ENCODE data around the gene WIPF3. TPM values are rescaled to one million over a fixed set of nuclear protein-coding genes. Genes with fewer than 3 reads are reported as not detected.

Gene WIPF3
- total RNA-seq, 2 donors from 2014 or later = 5.2 to 7.2 TPM

DNA sequence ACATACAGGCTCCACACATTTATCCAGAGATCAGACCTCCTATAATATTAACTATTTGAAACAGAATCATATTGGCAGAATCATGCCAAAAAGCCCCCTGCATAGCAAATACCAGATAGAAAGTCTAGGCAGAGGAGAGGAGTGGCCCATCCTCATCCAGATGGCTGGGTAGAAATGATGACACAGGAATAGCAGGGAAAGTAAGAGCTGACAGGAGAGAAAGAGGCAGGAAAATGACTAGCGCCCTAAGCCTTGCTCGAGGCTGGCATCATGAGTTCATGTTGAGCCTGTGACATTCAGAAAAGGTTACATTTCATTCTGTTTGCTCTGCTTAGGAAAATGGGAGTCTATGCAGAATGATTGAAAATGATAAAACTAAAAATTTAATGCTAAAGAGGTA is 27.6 kb downstream of the WIPF3 start:
- no peak overlapping the region for H3K27ac ChIP-seq (ENCODE audit: low read depth, low read length)
- no peak for TF ChIP-seq CTCF (conservative IDR thresholded peaks at IDR 0.05)
- no peaks in the 10 kb centered on the region for H3K4me1 ChIP-seq (ENCODE audit: control insufficient read depth, insufficient read depth, low read length)
- no peak for DNase-seq
- peaks cover 7% of the 10 kb centered on the region for H3K9me3 ChIP-seq (ENCODE audit: control insufficient read depth, low read length)
- 89 to 97% methylated on average over 2 of the region's 2 CpGs for WGBS, 2 experiments (ENCODE audit: insufficient coverage in 1 of 2, insufficient read length in 1 of 2)
- Mint-ChIP-seq H3K4me1 (no peaks in the 10 kb centered on the region), H3K27me3 (ENCODE audit: insufficient read depth) (no peaks in the 10 kb centered on the region), H3K36me3 (ENCODE audit: low read depth) (peaks cover under 1% of the 10 kb centered on the region), H3K9me3 (peaks cover 8% of the 10 kb centered on the region), H3K27ac (no peak overlapping the region), H3K4me3 (no peak overlapping the region)
- no peak overlapping the region for H3K4me3 ChIP-seq (ENCODE audit: low read length)
- no peak overlapping the region for H3K9ac ChIP-seq (ENCODE audit: extremely low read depth, low read length, poor library complexity, severe bottlenecking)
- H3K36me3 ChIP-seq (ENCODE audit: control insufficient read depth, insufficient read depth, low read length) = no peaks in the 10 kb centered on the region
- no peaks in the 10 kb centered on the region for H3K27me3 ChIP-seq (ENCODE audit: control insufficient read depth, insufficient read depth, low read length, poor library complexity, severe bottlenecking)

DNA sequence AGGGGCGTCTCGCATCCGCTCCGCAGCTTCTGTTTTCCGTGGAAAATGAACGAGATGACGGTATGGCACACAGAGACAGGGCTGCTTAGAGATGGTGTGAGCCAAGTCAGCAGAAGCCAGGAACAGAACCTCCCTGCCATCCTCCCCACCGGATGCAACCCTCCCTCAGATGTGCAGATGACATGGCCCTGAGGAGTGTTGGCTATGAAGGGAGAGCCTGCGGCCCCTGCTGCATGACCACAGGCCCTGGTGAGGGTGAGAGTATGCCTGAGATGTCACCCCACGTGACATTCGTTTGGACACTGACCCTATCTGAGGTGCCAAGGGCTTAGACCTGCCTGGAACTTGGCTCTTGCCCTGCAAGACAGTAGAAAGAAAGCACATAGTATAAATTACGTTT is 29.4 kb downstream of the WIPF3 start:
- Histone ChIP-seq H3K9me3 (ENCODE audit: control insufficient read depth, low read length) (peaks cover 7% of the 10 kb centered on the region), H3K27me3 (ENCODE audit: control insufficient read depth, insufficient read depth, low read length, poor library complexity, severe bottlenecking) (no peaks in the 10 kb centered on the region), H3K27ac (ENCODE audit: low read depth, low read length) (no peak overlapping the region), H3K36me3 (ENCODE audit: control insufficient read depth, insufficient read depth, low read length) (no peaks in the 10 kb centered on the region), H3K4me3 (ENCODE audit: low read length) (no peak overlapping the region), H3K4me1 (ENCODE audit: control insufficient read depth, insufficient read depth, low read length) (no peaks in the 10 kb centered on the region), H3K9ac (ENCODE audit: extremely low read depth, low read length, poor library complexity, severe bottlenecking) (no peak overlapping the region)
- H3K36me3 Mint-ChIP-seq (ENCODE audit: low read depth) = no peaks in the 10 kb centered on the region
- no peak overlapping the region for H3K4me3 Mint-ChIP-seq
- WGBS, 2 experiments (ENCODE audit: insufficient coverage in 1 of 2, insufficient read length in 1 of 2) = 91 to 97% methylated on average over 9 to 12 of the region's 12 CpGs
- H3K9me3 Mint-ChIP-seq = peaks cover 7% of the 10 kb centered on the region
- H3K4me1 Mint-ChIP-seq = no peaks in the 10 kb centered on the region
- H3K27ac Mint-ChIP-seq = no peak overlapping the region
- H3K27me3 Mint-ChIP-seq (ENCODE audit: insufficient read depth) = no peaks in the 10 kb centered on the region
- TF ChIP-seq CTCF (conservative IDR thresholded peaks at IDR 0.05) = no peak
- DNase-seq = no peak

DNA sequence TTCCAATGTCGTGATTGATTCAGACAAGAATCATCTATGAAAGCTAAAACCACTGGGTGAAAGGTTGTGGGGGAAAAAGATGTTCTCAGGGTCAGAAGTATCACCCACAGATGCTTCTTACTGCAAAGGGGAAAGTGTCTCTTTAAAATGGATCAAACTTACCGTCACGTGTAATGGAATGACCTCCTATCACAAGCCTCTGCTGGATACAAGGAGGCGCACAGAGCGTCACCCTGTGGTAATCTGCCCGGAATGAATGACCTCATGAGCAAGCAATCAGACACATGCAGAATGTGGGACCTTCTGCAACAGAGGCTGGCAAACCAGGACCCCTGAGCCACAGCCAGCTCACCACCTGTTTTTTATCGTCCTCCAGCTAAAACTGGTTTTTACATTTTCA is 33.0 kb downstream of the WIPF3 start:
- WGBS, 2 experiments (ENCODE audit: insufficient coverage in 1 of 2, insufficient read length in 1 of 2) = 88 to 89% methylated on average over 4 to 7 of the region's 7 CpGs
- H3K36me3 Mint-ChIP-seq (ENCODE audit: low read depth) = no peaks in the 10 kb centered on the region

More for the DNA sequence above, 33.0 kb downstream of the WIPF3 start:
- Mint-ChIP-seq H3K9me3 (no peaks in the 10 kb centered on the region), H3K27me3 (ENCODE audit: insufficient read depth) (no peaks in the 10 kb centered on the region), H3K4me3 (no peak overlapping the region), H3K4me1 (peaks cover 9% of the 10 kb centered on the region), H3K27ac (no peak overlapping the region)
- TF ChIP-seq CTCF (conservative IDR thresholded peaks at IDR 0.05) = no peak
- Histone ChIP-seq H3K9me3 (ENCODE audit: control insufficient read depth, low read length) (no peaks in the 10 kb centered on the region), H3K36me3 (ENCODE audit: control insufficient read depth, insufficient read depth, low read length) (no peaks in the 10 kb centered on the region), H3K27ac (ENCODE audit: low read depth, low read length) (no peak overlapping the region), H3K27me3 (ENCODE audit: control insufficient read depth, insufficient read depth, low read length, poor library complexity, severe bottlenecking) (no peaks in the 10 kb centered on the region), H3K4me1 (ENCODE audit: control insufficient read depth, insufficient read depth, low read length) (no peaks in the 10 kb centered on the region), H3K4me3 (ENCODE audit: low read length) (no peak overlapping the region), H3K9ac (ENCODE audit: extremely low read depth, low read length, poor library complexity, severe bottlenecking) (no peak overlapping the region)
- no peak for DNase-seq

Measured in endodermal cell (in vitro differentiated cells).